K562 (cell line): ENCODE measurements around the gene AACS. TPM values are rescaled to one million over a fixed set of nuclear protein-coding genes. Genes with fewer than 3 reads are reported as not detected.

Source experiments
- ATAC-seq: fragments of 200-7000 bp; cut with Tn5 transposase; 3 replicates; pipeline ENCODE4 v1.9.1; 2020; ENCODE audit warnings: moderate library complexity
- BruUV-seq: library from RNA; stranded (reverse); fragments of 400-500 nt; replicated peaks from 2 replicates; lab custom pipeline; 2021; lab: Mats Ljungman, UMichigan
- CTCF ChIA-PET: fragments of 300-600 bp; formaldehyde crosslinking; extraction: SDS; loops from one replicate; lab custom pipeline; 2021; ENCODE audit warnings: low intra/inter-chr PET ratio; lab: Yijun Ruan, JAX
- POLR2A ChIA-PET: fragments of 300-600, 350-650 bp; sonication (Branson Sonifier 250); formaldehyde crosslinking; extraction: SDS; loops from one replicate; lab custom pipeline; 2021; ENCODE audit warnings: antibody characterized with exemption, inconsistent platforms; lab: Yijun Ruan, JAX
- DNase-seq, 4 experiments: peaks; one replicate each; pipeline versions ENCODE4 v3.0.0 to v3.0.0-alpha.2; 2011 to 2018; ENCODE audit warnings: low spot score in 3 of 4, mixed read lengths in 3 of 4; ENCODE audit errors: extremely low read depth in 1 of 4
- FAIRE-seq: peaks from 2 replicates; lab custom pipeline; 2011; peaks lifted over from hg19 to GRCh38; lab: Jason Lieb, UNC
- H2AFZ ChIP-seq: 2 replicates; pipeline ENCODE4 v1.6.0; 2011; ENCODE audit warnings: low read depth, low read length, control low read depth, inconsistent platforms
- H3K27ac ChIP-seq: fragments of 200-600 bp; 3 replicates; pipeline ENCODE4 v1.8.0; 2011; ENCODE audit warnings: low read depth, mild to moderate bottlenecking, control low read depth, inconsistent platforms, low read length, moderate library complexity, mixed read lengths; ENCODE audit errors: extremely low read depth
- H3K27me3 ChIP-seq, 2 experiments: fragments of 300-600 bp in 1 of 2; 2 replicates in 1 of 2; 3 replicates in 1 of 2; pipeline versions ENCODE4 v1.6.0 to v1.8.0; 2011; ENCODE audit warnings: inconsistent platforms in 2 of 2, low read length in 2 of 2, mild to moderate bottlenecking in 1 of 2, mixed read lengths in 1 of 2, moderate library complexity in 1 of 2; ENCODE audit not compliant: control insufficient read depth in 2 of 2, insufficient read depth in 2 of 2
- H3K36me3 ChIP-seq: fragments of 300-600 bp; 3 replicates; pipeline ENCODE4 v1.8.0; 2011; ENCODE audit warnings: mild to moderate bottlenecking, low read length, inconsistent platforms; ENCODE audit not compliant: control insufficient read depth, insufficient read depth
- H3K4me1 ChIP-seq, 2 experiments: fragments of 200-600 bp in 1 of 2; replicated peaks in 1 of 2; 2 replicates in 1 of 2; 3 replicates in 1 of 2; pipeline versions ENCODE4 v1.5.1 to v1.8.0; 2011; ENCODE audit warnings: inconsistent platforms in 2 of 2, low read length in 2 of 2, mild to moderate bottlenecking in 1 of 2, mixed read lengths in 1 of 2, moderate library complexity in 1 of 2; ENCODE audit not compliant: control insufficient read depth in 2 of 2, insufficient read depth in 2 of 2
- H3K4me2 ChIP-seq: 2 replicates; pipeline ENCODE4 v1.6.1; 2011; ENCODE audit warnings: low read length, control low read depth, inconsistent platforms, mixed read lengths; ENCODE audit not compliant: insufficient read depth
- H3K4me3 ChIP-seq: fragments of 200-600 bp; sonication (generic), shearing (Covaris generic); 2 replicates; pipeline ENCODE4 v1.5.1; 2016; ENCODE audit warnings: control low read depth, inconsistent platforms
- H3K79me2 ChIP-seq: fragments of 200-600 bp; 3 replicates; pipeline ENCODE4 v1.8.0; 2011; ENCODE audit warnings: low read length, inconsistent platforms; ENCODE audit not compliant: control insufficient read depth, insufficient read depth
- H3K9ac ChIP-seq, 2 experiments: 2 replicates each; pipeline versions ENCODE4 v1.6.0 to v1.6.1; 2011; ENCODE audit warnings: low read depth in 2 of 2, low read length in 2 of 2, control low read depth in 1 of 2, inconsistent platforms in 1 of 2, mild to moderate bottlenecking in 1 of 2, mixed read lengths in 1 of 2; ENCODE audit not compliant: insufficient read depth in 1 of 2
- H3K9me1 ChIP-seq: one replicate; pipeline ENCODE4 v1.6.0; 2011; ENCODE audit warnings: inconsistent platforms, mild to moderate bottlenecking, low read length, moderate library complexity; ENCODE audit not compliant: control insufficient read depth, insufficient read depth
- H3K9me3 ChIP-seq: replicated peaks from 2 replicates; pipeline ENCODE4 v1.5.1; 2011; ENCODE audit warnings: low read depth, low read length, inconsistent platforms; ENCODE audit not compliant: control insufficient read depth, insufficient read depth
- H4K20me1 ChIP-seq: replicated peaks from 2 replicates; pipeline ENCODE4 v1.6.1; 2011; ENCODE audit warnings: low read length, inconsistent platforms, mixed read lengths; ENCODE audit not compliant: control insufficient read depth, insufficient read depth
- ASH1L ChIP-seq: fragments of 450-650 bp; IDR thresholded peaks from 2 replicates; pipeline ENCODE4 v1.6.1; 2018; ENCODE audit warnings: borderline replicate concordance, mild to moderate bottlenecking, low read depth; ENCODE audit not compliant: partially characterized antibody
- PHF21A ChIP-seq: fragments of 450-650 bp; IDR thresholded peaks from 2 replicates; pipeline ENCODE4 v1.6.1; 2017; ENCODE audit warnings: low read depth, borderline replicate concordance
- PYGO2 ChIP-seq: fragments of 450-650 bp; IDR thresholded peaks from 2 replicates; pipeline ENCODE4 v1.6.1; 2016; ENCODE audit warnings: mild to moderate bottlenecking, missing genetic modification characterization, moderate library complexity, missing compliant biosample characterization
- ZNF134 ChIP-seq: fragments of 250-450 bp; sonication (Bioruptor Pico); conservative IDR thresholded peaks from 2 replicates; pipeline ENCODE4 v1.4.0; 2020
- ZNF140 ChIP-seq: fragments of 250-450 bp; sonication (Bioruptor Pico); IDR thresholded peaks from 2 replicates; pipeline ENCODE4 v1.8.0; 2021; ENCODE audit warnings: moderate library complexity, mild to moderate bottlenecking, inconsistent platforms
- ZNF518B ChIP-seq: fragments of 250-450 bp; sonication (Bioruptor Pico); IDR thresholded peaks from 2 replicates; pipeline ENCODE4 v1.5.0; 2021; ENCODE audit warnings: mild to moderate bottlenecking, moderate library complexity
- WGBS: fragments of 100-300 bp; shearing (Covaris generic); methylation state at CpG from one replicate; pipeline ENCODE4 v1.1.6; 2016; ENCODE audit warnings: low coverage, mixed read lengths; ENCODE audit not compliant: insufficient coverage; ENCODE audit errors: missing lambda C conversion rate; 5-methylcytosine and 5-hydroxymethylcytosine counted together
- in situ Hi-C: fragments of 300-500 bp; cut with MboI; formaldehyde crosslinking; loops from 4 replicates; pipeline ENCODE4 v1.15.0; 2018; ENCODE audit warnings: inconsistent platforms, mixed read lengths
- intact Hi-C: fragments of 100-400 bp; cut with micrococcal nuclease; formaldehyde crosslinking; loops from 2 replicates; pipeline ENCODE4 v1.14.2; 2022
- polyA plus RNA-seq, 8 experiments: library from polyadenylated mRNA; depleted of rRNA in 4 of 8; stranded (reverse) in 5 of 8; unstranded in 3 of 8; fragments of >200 nt; fragmentation: Nextera tagmentation in 2 of 8; fragmentation: Illumina TruSeq in 1 of 8; extraction: Ambion mirVana in 2 of 8; extraction: Trizol in 1 of 8; gene quantifications; 2 replicates each; pipeline versions ENCODE4 v1.2.1 to v1.2.3, GENCODE V29; 2011 to 2014; ENCODE audit warnings: inconsistent platforms in 1 of 8, missing spikeins in 1 of 8
- total RNA-seq, 7 experiments: library from RNA; depleted of rRNA in 6 of 7; stranded (reverse); fragments of >200 nt in 6 of 7; fragmentation: Illumina TruSeq in 2 of 7; extraction: Trizol in 2 of 7; gene quantifications; 2 replicates each; pipeline versions ENCODE4 v1.2.1 to v1.2.3, GENCODE V29; 2011 to 2021; ENCODE audit warnings: low replicate concordance in 1 of 7
- TF ChIP-seq, protein P1 (sequence below): sonication (generic); formaldehyde crosslinking; IDR thresholded peaks from 2 replicates; pipeline ENCODE4 v1.8.0; 2022; ENCODE audit warnings: missing genetic modification reagents, mild to moderate bottlenecking, moderate library complexity, borderline replicate concordance

Gene AACS
- total and polyA plus RNA-seq, 9 of the 15 experiments (the other 6 are each of a cell fraction or from before 2014, with no cell fraction given): 2.4 to 13.0 (median 6.0) TPM

DNA sequence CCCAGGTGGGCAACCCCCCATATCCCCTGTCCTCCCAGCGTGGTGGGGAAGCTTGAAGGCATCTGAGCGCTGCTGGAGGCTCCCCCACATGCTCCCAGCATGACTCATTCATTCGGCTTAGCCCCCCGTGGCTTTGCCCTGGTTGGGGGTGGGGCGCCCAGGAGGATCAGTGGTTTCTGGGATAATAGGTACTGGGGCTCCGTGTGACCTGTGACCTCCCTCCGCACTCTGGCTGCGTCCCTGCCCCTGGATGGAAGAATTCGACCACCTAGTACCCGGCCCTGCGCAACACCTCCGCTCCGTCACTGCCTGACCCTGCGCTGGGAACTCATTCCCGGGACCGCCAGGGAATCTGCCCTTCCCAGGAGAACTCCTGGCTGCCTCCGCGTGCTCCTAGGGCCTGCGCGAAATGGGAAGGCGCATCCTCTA lies 120.1 kb downstream of the AACS start:
- intact Hi-C loops: loop anchor here (10.0 kb wide), 1 partner anchor 149 kb away; no protein-coding TSS in a partner anchor
- CTCF ChIA-PET: no interaction called here
- H3K4me1 ChIP-seq: peaks cover 0 to 24% of the 10 kb centered on the region in 2 experiments; a peak in 3 of 5 replicates

More for the DNA sequence above, 120.1 kb downstream of the AACS start:
- no peak overlapping the region for H3K4me3 ChIP-seq
- H3K27ac ChIP-seq: no peak overlapping the region
- POLR2A ChIA-PET: no interaction called here
- H3K36me3 ChIP-seq: no peaks in the 10 kb centered on the region
- TF ChIP-seq PHF21A (no peak), ZNF518B (CRISPR knock-in tag) (no peak), ZNF140 (CRISPR knock-in tag) (no peak), ZNF134 (CRISPR knock-in tag) (no peak), ASH1L (no peak), PYGO2 (tag) (no peak)
- TF ChIP-seq, protein P1, sequence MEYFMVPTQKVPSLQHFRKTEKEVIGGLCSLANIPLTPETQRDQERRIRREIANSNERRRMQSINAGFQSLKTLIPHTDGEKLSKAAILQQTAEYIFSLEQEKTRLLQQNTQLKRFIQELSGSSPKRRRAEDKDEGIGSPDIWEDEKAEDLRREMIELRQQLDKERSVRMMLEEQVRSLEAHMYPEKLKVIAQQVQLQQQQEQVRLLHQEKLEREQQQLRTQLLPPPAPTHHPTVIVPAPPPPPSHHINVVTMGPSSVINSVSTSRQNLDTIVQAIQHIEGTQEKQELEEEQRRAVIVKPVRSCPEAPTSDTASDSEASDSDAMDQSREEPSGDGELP: no peak
- H3K27me3 ChIP-seq: peaks cover 15 to 53% of the 10 kb centered on the region in 2 experiments
- no peaks in the 10 kb centered on the region for H3K9me1 ChIP-seq
- BruUV-seq: no TSS peak
- peaks cover 6% of the 10 kb centered on the region; the same call in 1 of the 2 replicates for H4K20me1 ChIP-seq
- peak in 2 of 4 experiments; percentile 31 to 34 for DNase-seq
- 12% methylated on average over 16 of the region's 21 CpGs for WGBS
- H2AFZ ChIP-seq: peak overlapping the region; percentile 16; the same call in 1 of the 2 replicates
- H3K9me3 ChIP-seq: no peaks in the 10 kb centered on the region
- H3K79me2 ChIP-seq: no peaks in the 10 kb centered on the region
- ATAC-seq: no peak
- in situ Hi-C loops: no loop called here
- no peak overlapping the region; a peak in 1 of 4 replicates for H3K9ac ChIP-seq
- H3K4me2 ChIP-seq: peak overlapping the region; percentile 32; the same call in 1 of the 2 replicates
- no peak for FAIRE-seq
